Erythroblast (primary cell): ENCODE results near the gene CH25H.

Source experiments
- DNase-seq, 2 experiments: peaks; one replicate each; lab custom pipeline; 2025; lab: John Stamatoyannopoulos, UW
- GATA1 ChIP-seq: IDR thresholded peaks from 2 replicates; pipeline ENCODE4 v1.6.1; 2011; ENCODE audit warnings: low read depth, mild to moderate bottlenecking, control low read depth, low read length, moderate library complexity
- POLR2A ChIP-seq: IDR thresholded peaks from 2 replicates; pipeline ENCODE4 v1.6.1; 2011; ENCODE audit warnings: mild to moderate bottlenecking, low read length

The CH25H gene

GRCh38 chr10:89217057-89217990, 10.2 kb upstream of the CH25H start:
- DNase-seq = peak; percentile 60 to 78
- no peak for TF ChIP-seq GATA1
- no peak for TF ChIP-seq POLR2A

GRCh38 chr10:89216056-89216455, 8.9 kb upstream of the CH25H start:
- TF ChIP-seq POLR2A (no peak), GATA1 (no peak)
- no peak for DNase-seq

- no peak for DNase-seq
- no peak for TF ChIP-seq POLR2A
- TF ChIP-seq GATA1 = no peak
Observed at GRCh38 chr10:89215511-89215910, 8.4 kb upstream of the CH25H start.

GRCh38 chr10:89214566-89215165, 7.5 kb upstream of the CH25H start:
- no peak for DNase-seq
- TF ChIP-seq POLR2A (no peak), GATA1 (no peak)

GRCh38 chr10:89213191-89213808, 6.2 kb upstream of the CH25H start:
- DNase-seq = peak; percentile 27 to 55
- TF ChIP-seq GATA1 (no peak), POLR2A (no peak)

GRCh38 chr10:89210794-89211425, 3.8 kb upstream of the CH25H start:
- TF ChIP-seq POLR2A = no peak
- DNase-seq = no peak

- DNase-seq = no peak
- TF ChIP-seq GATA1 (no peak), POLR2A (no peak)
Observed at GRCh38 chr10:89209718-89210117, 2.6 kb upstream of the CH25H start.

- DNase-seq = no peak
- TF ChIP-seq POLR2A (no peak), GATA1 (no peak)
Observed at GRCh38 chr10:89207801-89208551, 859 bp upstream of the CH25H start.

GRCh38 chr10:89206402-89207180, 526 bp downstream of the CH25H start:
- no peak for DNase-seq
- TF ChIP-seq GATA1 = no peak
- no peak for TF ChIP-seq POLR2A

- no peak for DNase-seq
- TF ChIP-seq POLR2A (no peak), GATA1 (no peak)
Observed at GRCh38 chr10:89204621-89205185, 2.4 kb downstream of the CH25H start.

- DNase-seq = no peak
Observed at GRCh38 chr10:89203237-89203636, 3.9 kb downstream of the CH25H start.

GRCh38 chr10:89202033-89202425, 5.1 kb downstream of the CH25H start:
- TF ChIP-seq GATA1 = no peak
- no peak for TF ChIP-seq POLR2A
- no peak for DNase-seq

More at GRCh38 chr10:89203237-89203636, 3.9 kb downstream of the CH25H start:
- TF ChIP-seq POLR2A (no peak), GATA1 (no peak)

GRCh38 chr10:89201345-89202032, 5.6 kb downstream of the CH25H start:
- TF ChIP-seq GATA1 = no peak
- TF ChIP-seq POLR2A = no peak
- DNase-seq = no peak
